Neutrophil (primary cell): ENCODE measurements around the gene KCNC3.

Source experiments
- H3K27ac ChIP-seq: fragments of 200-600 bp; sonication (generic); 2 replicates; pipeline ENCODE4 v1.5.1; 2016; ENCODE audit warnings: mild to moderate bottlenecking, moderate library complexity
- H3K27me3 ChIP-seq: fragments of 200-600 bp; sonication (generic); 2 replicates; pipeline ENCODE4 v1.6.0; 2016; ENCODE audit warnings: mild to moderate bottlenecking
- H3K36me3 ChIP-seq: fragments of 200-600 bp; sonication (generic); 2 replicates; pipeline ENCODE4 v1.5.1; 2017
- H3K4me1 ChIP-seq, 2 experiments: fragments of 200-600 bp in 1 of 2; sonication (generic) in 1 of 2; 1 replicate in 1 of 2; 2 replicates in 1 of 2; pipeline versions ENCODE4 v1.5.1 to v1.6.1; 2013 to 2016; ENCODE audit warnings: low read depth in 1 of 2, low read length in 1 of 2, mild to moderate bottlenecking in 1 of 2, moderate library complexity in 1 of 2; ENCODE audit not compliant: control insufficient read depth in 1 of 2, insufficient read depth in 1 of 2
- H3K4me3 ChIP-seq, 2 experiments: fragments of 200-600 bp in 1 of 2; sonication (generic) in 1 of 2; 1 replicate in 1 of 2; 2 replicates in 1 of 2; pipeline ENCODE4 v1.5.1; 2013 to 2016; ENCODE audit warnings: low read depth in 1 of 2, low read length in 1 of 2, mild to moderate bottlenecking in 1 of 2, moderate library complexity in 1 of 2
- H3K9me3 ChIP-seq: fragments of 200-600 bp; sonication (generic); 2 replicates; pipeline ENCODE4 v1.5.1; 2016
- TF ChIP-seq, protein P1 (sequence below): fragments of 200-600 bp; sonication (generic); IDR thresholded peaks from 2 replicates; pipeline ENCODE4 v1.5.1; 2016; ENCODE audit warnings: antibody characterized with exemption

The KCNC3 gene

DNA sequence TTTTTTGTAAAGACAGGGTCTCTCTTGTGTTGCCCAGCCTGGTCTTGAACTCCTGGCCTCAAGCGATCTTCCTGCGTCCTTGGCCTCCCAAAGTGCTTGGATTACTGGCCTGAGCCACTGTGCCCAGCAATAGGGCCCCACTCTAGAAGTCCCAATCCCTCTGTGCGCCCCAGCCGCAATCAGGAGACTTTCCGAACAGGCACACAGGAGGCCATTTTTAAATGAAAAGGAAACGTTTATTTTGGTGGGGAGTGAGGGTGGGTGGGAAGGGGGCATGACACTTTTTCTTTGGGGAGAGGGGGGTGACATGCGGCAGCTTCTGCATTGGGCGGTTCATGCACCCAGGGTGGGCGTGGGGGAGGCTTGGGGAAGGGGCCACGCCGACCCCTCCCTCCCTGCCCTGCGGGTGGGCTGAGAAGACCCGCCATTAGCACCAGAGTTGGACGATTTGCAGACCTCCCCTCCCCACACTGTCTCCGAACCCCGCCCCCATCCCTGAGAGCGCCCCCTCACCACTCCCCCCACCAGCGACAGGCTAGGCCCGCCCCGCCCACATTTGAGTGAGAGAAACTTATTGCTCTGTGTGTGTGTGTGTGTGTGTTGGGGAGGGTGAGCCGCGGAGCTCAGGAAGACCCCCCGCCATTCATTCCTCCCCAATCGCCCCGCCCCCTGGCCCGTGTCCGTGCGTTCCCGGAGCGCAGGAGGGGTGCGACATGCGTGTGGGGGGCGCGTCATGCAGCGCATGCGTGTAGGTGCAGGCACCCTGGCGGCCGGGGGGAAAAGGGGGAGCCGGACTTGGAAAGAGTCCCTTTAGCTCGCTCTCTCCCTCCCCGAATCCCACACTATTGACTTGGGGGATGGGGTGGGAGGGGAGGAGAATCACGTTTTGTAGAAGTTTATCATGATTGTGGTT is 17.2 kb downstream of the KCNC3 start:
- no peaks in the 10 kb centered on the region for H3K36me3 ChIP-seq
- no peak overlapping the region for H3K4me3 ChIP-seq
- no peaks in the 10 kb centered on the region for H3K9me3 ChIP-seq
- TF ChIP-seq, protein P1, sequence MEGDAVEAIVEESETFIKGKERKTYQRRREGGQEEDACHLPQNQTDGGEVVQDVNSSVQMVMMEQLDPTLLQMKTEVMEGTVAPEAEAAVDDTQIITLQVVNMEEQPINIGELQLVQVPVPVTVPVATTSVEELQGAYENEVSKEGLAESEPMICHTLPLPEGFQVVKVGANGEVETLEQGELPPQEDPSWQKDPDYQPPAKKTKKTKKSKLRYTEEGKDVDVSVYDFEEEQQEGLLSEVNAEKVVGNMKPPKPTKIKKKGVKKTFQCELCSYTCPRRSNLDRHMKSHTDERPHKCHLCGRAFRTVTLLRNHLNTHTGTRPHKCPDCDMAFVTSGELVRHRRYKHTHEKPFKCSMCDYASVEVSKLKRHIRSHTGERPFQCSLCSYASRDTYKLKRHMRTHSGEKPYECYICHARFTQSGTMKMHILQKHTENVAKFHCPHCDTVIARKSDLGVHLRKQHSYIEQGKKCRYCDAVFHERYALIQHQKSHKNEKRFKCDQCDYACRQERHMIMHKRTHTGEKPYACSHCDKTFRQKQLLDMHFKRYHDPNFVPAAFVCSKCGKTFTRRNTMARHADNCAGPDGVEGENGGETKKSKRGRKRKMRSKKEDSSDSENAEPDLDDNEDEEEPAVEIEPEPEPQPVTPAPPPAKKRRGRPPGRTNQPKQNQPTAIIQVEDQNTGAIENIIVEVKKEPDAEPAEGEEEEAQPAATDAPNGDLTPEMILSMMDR: no peak
- no peak overlapping the region for H3K27ac ChIP-seq
- H3K27me3 ChIP-seq: peaks cover 99% of the 10 kb centered on the region
- no peaks in the 10 kb centered on the region for H3K4me1 ChIP-seq

GRCh38 chr19:50310759-50311465 is 18.3 kb downstream of the KCNC3 start:
- no peaks in the 10 kb centered on the region for H3K4me1 ChIP-seq
- no peak overlapping the region for H3K27ac ChIP-seq
- H3K9me3 ChIP-seq: no peaks in the 10 kb centered on the region
- peaks cover 90% of the 10 kb centered on the region for H3K27me3 ChIP-seq
- H3K4me3 ChIP-seq: no peak overlapping the region
- no peaks in the 10 kb centered on the region for H3K36me3 ChIP-seq
- TF ChIP-seq, protein P1: no peak

DNA sequence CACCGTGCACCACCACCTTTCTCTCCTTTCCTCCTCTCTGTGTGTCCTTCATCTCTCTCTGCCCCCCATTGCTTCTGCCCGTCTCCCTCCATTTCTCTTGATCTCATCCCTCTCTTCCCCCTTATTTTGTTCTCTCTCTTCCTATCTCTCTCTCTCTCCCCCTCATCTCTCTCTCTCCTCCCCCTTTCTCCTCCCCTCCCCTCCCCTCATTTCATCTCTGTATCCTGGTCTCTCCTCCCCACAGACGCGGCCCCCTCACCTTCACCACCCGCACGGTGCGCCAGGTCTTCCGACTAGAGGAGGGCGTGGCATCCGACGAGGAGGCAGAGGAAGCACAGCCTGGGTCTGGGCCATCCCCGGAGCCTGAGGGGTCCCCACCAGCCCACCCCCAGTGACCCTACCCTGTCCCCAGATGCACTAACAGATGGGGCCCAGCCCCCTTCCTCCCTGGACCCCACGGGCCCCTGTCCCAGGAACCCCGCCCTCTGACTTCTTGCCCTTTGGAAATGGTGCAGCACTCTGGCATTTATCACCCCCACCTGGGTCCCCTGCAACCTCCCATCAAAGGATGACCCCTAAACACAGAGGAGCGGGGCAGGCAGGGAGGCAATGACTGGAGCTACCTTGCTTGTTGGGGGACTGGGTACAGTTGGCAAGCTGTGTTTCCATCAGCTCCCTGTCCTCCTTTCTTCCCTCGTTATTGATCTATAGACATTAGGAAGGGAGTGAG is 19.6 kb downstream of the KCNC3 start:
- H3K4me3 ChIP-seq: no peak overlapping the region
- no peaks in the 10 kb centered on the region for H3K9me3 ChIP-seq
- no peaks in the 10 kb centered on the region for H3K4me1 ChIP-seq
- TF ChIP-seq, protein P1: no peak
- peaks cover 77% of the 10 kb centered on the region for H3K27me3 ChIP-seq
- no peak overlapping the region for H3K27ac ChIP-seq
- H3K36me3 ChIP-seq: no peaks in the 10 kb centered on the region

DNA sequence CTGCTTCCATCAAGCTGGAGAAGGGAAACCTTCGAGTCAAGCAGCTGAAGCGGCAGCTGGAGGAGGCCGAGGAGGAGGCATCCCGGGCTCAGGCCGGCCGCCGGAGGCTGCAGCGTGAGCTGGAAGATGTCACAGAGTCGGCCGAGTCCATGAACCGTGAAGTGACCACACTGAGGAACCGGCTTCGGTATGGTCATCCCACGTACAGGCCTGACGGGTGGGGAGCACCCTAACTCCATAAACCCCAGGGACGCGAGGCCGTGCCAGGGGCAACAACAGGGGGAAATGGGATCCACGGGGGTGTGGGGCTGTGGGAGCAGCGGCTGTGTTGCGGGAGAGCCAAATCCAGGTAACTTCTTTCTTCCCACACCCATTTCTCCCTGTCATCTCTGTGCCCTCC is 20.2 kb downstream of the KCNC3 start:
- Histone ChIP-seq H3K9me3 (no peaks in the 10 kb centered on the region), H3K4me1 (no peaks in the 10 kb centered on the region), H3K36me3 (no peaks in the 10 kb centered on the region), H3K27me3 (peaks cover 74% of the 10 kb centered on the region), H3K27ac (no peak overlapping the region), H3K4me3 (no peak overlapping the region)
- TF ChIP-seq, protein P1: no peak

DNA sequence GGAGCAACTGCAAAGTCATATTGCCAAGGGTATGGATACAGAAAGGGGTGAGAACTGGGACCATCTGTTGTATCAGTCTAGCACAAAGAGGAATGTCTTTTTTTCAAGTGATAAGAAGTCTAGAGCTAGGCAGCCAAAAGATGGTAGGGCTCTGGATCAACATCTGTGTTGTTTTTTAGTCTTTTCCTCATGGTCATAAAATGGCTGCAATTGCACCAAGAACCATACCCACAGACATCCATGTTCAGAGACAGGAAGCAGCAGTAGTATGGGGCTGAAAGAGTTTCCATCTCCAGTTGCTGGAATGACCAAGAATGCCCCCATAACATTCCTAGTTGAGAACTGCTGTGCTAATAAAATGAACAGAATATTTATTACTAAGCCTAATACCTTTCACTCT is 25.6 kb downstream of the KCNC3 start:
- H3K9me3 ChIP-seq: no peaks in the 10 kb centered on the region
- no peak overlapping the region for H3K27ac ChIP-seq
- H3K27me3 ChIP-seq: peaks cover 24% of the 10 kb centered on the region
- no peaks in the 10 kb centered on the region for H3K36me3 ChIP-seq
- no peaks in the 10 kb centered on the region for H3K4me1 ChIP-seq
- no peak overlapping the region for H3K4me3 ChIP-seq
- TF ChIP-seq, protein P1: no peak
